Osteoblast (primary cell): Measurements from ENCODE around the gene SPATA17. TPM values are rescaled to one million over a fixed set of nuclear protein-coding genes. Genes with fewer than 3 reads are reported as not detected.

Experiments used
- DNase-seq: peaks from one replicate; pipeline ENCODE4 v3.0.0; 2011; ENCODE audit warnings: low spot score, mixed read lengths; ENCODE audit not compliant: insufficient read length; ENCODE audit errors: missing footprints
- H2AFZ ChIP-seq: 2 replicates; pipeline ENCODE4 v1.6.0; 2011; ENCODE audit warnings: mild to moderate bottlenecking, low read length
- H3K27ac ChIP-seq: 2 replicates; pipeline ENCODE4 v1.5.1; 2011; ENCODE audit warnings: mild to moderate bottlenecking, low read depth, low read length, moderate library complexity
- H3K27me3 ChIP-seq: 2 replicates; pipeline ENCODE4 v1.6.0; 2012; ENCODE audit warnings: mild to moderate bottlenecking, control low read depth, inconsistent platforms, low read length, moderate library complexity; ENCODE audit not compliant: insufficient read depth
- H3K36me3 ChIP-seq: 2 replicates; pipeline ENCODE4 v1.5.1; 2011; ENCODE audit warnings: mild to moderate bottlenecking, low read length, control low read depth, moderate library complexity; ENCODE audit not compliant: insufficient read depth
- H3K4me1 ChIP-seq: 2 replicates; pipeline ENCODE4 v1.5.1; 2011; ENCODE audit warnings: mild to moderate bottlenecking, low read length, control low read depth, moderate library complexity; ENCODE audit not compliant: insufficient read depth
- H3K4me2 ChIP-seq: 2 replicates; pipeline ENCODE4 v1.6.0; 2011; ENCODE audit warnings: mild to moderate bottlenecking, low read length; ENCODE audit not compliant: insufficient read depth
- H3K4me3 ChIP-seq: fragments of 200-600 bp; sonication (generic); 3 replicates; pipeline ENCODE4 v1.5.1; 2012; ENCODE audit warnings: mild to moderate bottlenecking, low read length, inconsistent platforms; ENCODE audit not compliant: insufficient read depth
- H3K79me2 ChIP-seq: 2 replicates; pipeline ENCODE4 v1.6.0; 2012; ENCODE audit warnings: mild to moderate bottlenecking, low read length, control low read depth, inconsistent platforms; ENCODE audit not compliant: insufficient read depth
- H3K9me3 ChIP-seq: 2 replicates; pipeline ENCODE4 v1.5.1; 2011; ENCODE audit warnings: low read depth, low read length, control low read depth
- H4K20me1 ChIP-seq: 2 replicates; pipeline ENCODE4 v1.6.0; 2012; ENCODE audit warnings: mild to moderate bottlenecking, low read length, control low read depth; ENCODE audit not compliant: insufficient read depth
- total RNA-seq: library from RNA; depleted of rRNA; stranded (reverse); fragments of >200 nt; gene quantifications from 2 replicates; pipeline ENCODE4 v1.2.3, GENCODE V29; 2012
- TF ChIP-seq, protein P1 (sequence below): IDR thresholded peaks from 2 replicates; pipeline ENCODE4 v1.5.1; 2011; ENCODE audit warnings: mild to moderate bottlenecking, low read depth, low read length, moderate library complexity; ENCODE audit errors: extremely low read depth

SPATA17 gene
- total RNA-seq, 1 donor, result 0.36 TPM

DNA sequence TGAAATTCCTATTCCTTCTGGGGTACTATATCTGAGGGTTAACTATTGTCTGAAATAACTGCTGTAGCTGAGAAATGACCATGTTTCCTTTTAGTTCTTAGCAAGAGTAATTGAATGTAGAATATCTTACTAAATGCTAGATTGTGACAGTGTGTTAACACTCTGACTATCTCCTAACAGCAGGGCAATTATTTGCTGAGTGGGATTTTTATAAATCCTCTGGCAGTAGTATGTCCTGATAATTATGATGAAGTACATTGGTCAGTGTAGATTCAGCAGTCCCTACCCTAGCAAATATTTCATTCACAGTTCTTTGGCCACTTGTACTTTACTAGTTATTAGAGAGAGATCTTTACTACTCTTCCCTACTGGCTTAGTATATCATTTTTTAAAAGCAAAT lies 138.6 kb downstream of the SPATA17 start:
- TF ChIP-seq, protein P1, sequence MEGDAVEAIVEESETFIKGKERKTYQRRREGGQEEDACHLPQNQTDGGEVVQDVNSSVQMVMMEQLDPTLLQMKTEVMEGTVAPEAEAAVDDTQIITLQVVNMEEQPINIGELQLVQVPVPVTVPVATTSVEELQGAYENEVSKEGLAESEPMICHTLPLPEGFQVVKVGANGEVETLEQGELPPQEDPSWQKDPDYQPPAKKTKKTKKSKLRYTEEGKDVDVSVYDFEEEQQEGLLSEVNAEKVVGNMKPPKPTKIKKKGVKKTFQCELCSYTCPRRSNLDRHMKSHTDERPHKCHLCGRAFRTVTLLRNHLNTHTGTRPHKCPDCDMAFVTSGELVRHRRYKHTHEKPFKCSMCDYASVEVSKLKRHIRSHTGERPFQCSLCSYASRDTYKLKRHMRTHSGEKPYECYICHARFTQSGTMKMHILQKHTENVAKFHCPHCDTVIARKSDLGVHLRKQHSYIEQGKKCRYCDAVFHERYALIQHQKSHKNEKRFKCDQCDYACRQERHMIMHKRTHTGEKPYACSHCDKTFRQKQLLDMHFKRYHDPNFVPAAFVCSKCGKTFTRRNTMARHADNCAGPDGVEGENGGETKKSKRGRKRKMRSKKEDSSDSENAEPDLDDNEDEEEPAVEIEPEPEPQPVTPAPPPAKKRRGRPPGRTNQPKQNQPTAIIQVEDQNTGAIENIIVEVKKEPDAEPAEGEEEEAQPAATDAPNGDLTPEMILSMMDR, result no peak
- H3K4me1 ChIP-seq, result no peaks in the 10 kb centered on the region
- H3K4me3 ChIP-seq, result no peak overlapping the region
- no peaks in the 10 kb centered on the region for H4K20me1 ChIP-seq
- H3K27ac ChIP-seq, result no peak overlapping the region
- no peaks in the 10 kb centered on the region for H3K36me3 ChIP-seq
- no peaks in the 10 kb centered on the region for H3K79me2 ChIP-seq
- DNase-seq, result no peak
- H3K27me3 ChIP-seq, result no peaks in the 10 kb centered on the region
- H3K9me3 ChIP-seq, result no peaks in the 10 kb centered on the region
- H2AFZ ChIP-seq, result no peak overlapping the region
- H3K4me2 ChIP-seq, result no peak overlapping the region

DNA sequence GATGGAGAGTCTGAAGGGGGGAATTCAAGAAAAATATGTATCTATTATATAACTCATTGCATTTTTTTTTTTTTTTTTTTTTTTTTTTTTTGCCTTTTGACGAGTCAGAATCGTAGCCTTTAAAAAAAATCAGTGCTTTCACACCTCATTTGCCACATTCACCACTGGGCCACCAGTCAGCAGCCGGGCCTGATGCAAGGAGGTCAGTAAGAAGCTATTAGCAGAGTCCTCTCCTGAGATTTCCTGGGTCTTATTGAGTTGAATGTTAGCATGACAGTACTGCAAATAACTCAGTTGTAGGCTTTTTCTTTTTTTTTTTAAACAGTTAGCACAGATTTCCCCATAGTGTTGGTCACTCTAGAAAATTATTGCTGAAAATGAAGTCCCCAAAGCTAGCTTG lies 139.8 kb downstream of the SPATA17 start:
- no peaks in the 10 kb centered on the region for H4K20me1 ChIP-seq
- no peak overlapping the region for H3K4me3 ChIP-seq
- H3K27me3 ChIP-seq, result no peaks in the 10 kb centered on the region
- TF ChIP-seq, protein P1, result no peak
- DNase-seq, result no peak
- no peaks in the 10 kb centered on the region for H3K9me3 ChIP-seq
- H3K79me2 ChIP-seq, result no peaks in the 10 kb centered on the region
- H3K36me3 ChIP-seq, result no peaks in the 10 kb centered on the region
- no peak overlapping the region for H3K4me2 ChIP-seq
- H3K4me1 ChIP-seq, result no peaks in the 10 kb centered on the region
- H2AFZ ChIP-seq, result no peak overlapping the region
- no peak overlapping the region for H3K27ac ChIP-seq

DNA sequence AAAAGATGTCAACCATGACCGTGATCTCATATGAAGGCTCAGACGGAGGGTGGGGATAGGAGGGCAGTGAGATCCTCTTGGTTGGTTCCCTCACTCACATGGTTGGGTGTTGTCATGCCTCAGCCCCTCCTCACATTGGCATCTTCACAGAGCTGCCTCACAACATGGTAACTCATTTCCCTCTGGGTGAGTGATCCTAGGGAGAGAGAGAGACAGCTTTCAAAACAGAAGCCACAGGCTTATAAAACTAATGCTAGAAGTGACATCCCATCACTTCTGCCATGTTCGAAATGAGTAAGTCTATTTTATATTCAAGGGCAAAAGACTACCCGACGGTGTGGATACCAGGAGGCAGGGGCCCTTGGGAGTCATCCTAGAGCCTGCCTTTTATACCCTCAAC lies 145.5 kb downstream of the SPATA17 start:
- DNase-seq, result no peak
- Histone ChIP-seq H3K9me3 (no peaks in the 10 kb centered on the region), H4K20me1 (no peaks in the 10 kb centered on the region), H3K4me1 (no peaks in the 10 kb centered on the region), H3K36me3 (no peaks in the 10 kb centered on the region), H3K27ac (no peak overlapping the region), H2AFZ (no peak overlapping the region), H3K79me2 (no peaks in the 10 kb centered on the region), H3K4me3 (no peak overlapping the region), H3K27me3 (no peaks in the 10 kb centered on the region), H3K4me2 (no peak overlapping the region)
- TF ChIP-seq, protein P1, result no peak

DNA sequence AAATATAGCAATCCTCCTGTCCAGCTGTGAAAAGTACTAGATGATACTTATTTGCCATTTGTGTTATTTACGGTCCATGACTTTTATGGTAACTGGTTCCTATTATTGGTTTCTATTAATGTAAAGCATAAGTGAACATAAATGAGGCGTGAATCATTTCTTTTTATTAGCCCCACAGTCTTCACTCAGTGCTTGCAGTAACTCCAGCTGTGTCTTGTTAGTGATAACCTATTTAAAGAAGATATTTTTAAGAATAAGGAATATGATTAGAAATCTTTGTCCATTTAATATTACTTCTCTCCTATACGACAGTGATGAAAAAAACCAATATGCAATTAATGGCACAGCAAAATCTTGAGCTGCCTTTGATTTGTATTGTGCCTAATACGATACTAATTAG lies 149.9 kb downstream of the SPATA17 start:
- no peak overlapping the region for H2AFZ ChIP-seq
- H3K9me3 ChIP-seq, result no peaks in the 10 kb centered on the region
- H3K36me3 ChIP-seq, result no peaks in the 10 kb centered on the region
- H3K27me3 ChIP-seq, result no peaks in the 10 kb centered on the region
- no peaks in the 10 kb centered on the region for H4K20me1 ChIP-seq
- H3K27ac ChIP-seq, result no peak overlapping the region
- H3K4me2 ChIP-seq, result no peak overlapping the region
- DNase-seq, result no peak
- no peaks in the 10 kb centered on the region for H3K4me1 ChIP-seq
- no peaks in the 10 kb centered on the region for H3K79me2 ChIP-seq
- TF ChIP-seq, protein P1, result no peak
- no peak overlapping the region for H3K4me3 ChIP-seq
